ENCODE measurements around the gene CLEC18B.

- no peak for TF ChIP-seq MAX (IDR thresholded peaks at IDR 0.05; ENCODE audit: low read depth, low read length)
- TF ChIP-seq CTCF (IDR thresholded peaks at IDR 0.05; ENCODE audit: low read depth, low read length), result no peak
These were observed 39.3 kb upstream of the CLEC18B start for GRCh38 chr16:74460542-74460941.

Measured in NB4 (cell line).